DOHH2 (cell line): ENCODE measurements around the gene PAQR5.

Source experiments
- H3F3A ChIP-seq: fragments of 200-600 bp; sonication (generic), shearing (Covaris generic); 2 replicates; pipeline ENCODE4 v1.6.0; 2016; ENCODE audit warnings: antibody characterized with exemption, mild to moderate bottlenecking; ENCODE audit not compliant: control insufficient read depth, insufficient read depth
- H3K27ac ChIP-seq: fragments of 200-600 bp; sonication (generic); 2 replicates; pipeline ENCODE4 v1.5.1; 2014; ENCODE audit warnings: low read depth, mild to moderate bottlenecking, low read length, moderate library complexity
- H3K27me3 ChIP-seq: fragments of 200-600 bp; sonication (generic); 2 replicates; pipeline ENCODE4 v1.6.1; 2014; ENCODE audit warnings: mild to moderate bottlenecking, low read length, mixed read lengths; ENCODE audit not compliant: control insufficient read depth
- H3K36me3 ChIP-seq: fragments of 200-600 bp; sonication (generic); 2 replicates; pipeline ENCODE4 v1.6.1; 2014; ENCODE audit warnings: mild to moderate bottlenecking, low read length, moderate library complexity, mixed read lengths; ENCODE audit not compliant: control insufficient read depth
- H3K4me1 ChIP-seq: fragments of 200-600 bp; sonication (generic); 2 replicates; pipeline ENCODE4 v1.6.1; 2014; ENCODE audit warnings: mild to moderate bottlenecking, low read length, mixed read lengths; ENCODE audit not compliant: control insufficient read depth
- H3K4me2 ChIP-seq: fragments of 200-600 bp; sonication (generic); 2 replicates; pipeline ENCODE4 v1.6.0; 2014; ENCODE audit warnings: mild to moderate bottlenecking, low read length, moderate library complexity
- H3K4me3 ChIP-seq: fragments of 200-600 bp; sonication (generic); 2 replicates; pipeline ENCODE4 v1.5.1; 2014; ENCODE audit warnings: mild to moderate bottlenecking, low read length, mixed read lengths
- H3K79me2 ChIP-seq: fragments of 200-600 bp; sonication (generic); 2 replicates; pipeline ENCODE4 v1.6.1; 2014; ENCODE audit warnings: mild to moderate bottlenecking, low read length, mixed read lengths; ENCODE audit not compliant: control insufficient read depth
- H3K9me2 ChIP-seq: fragments of 200-600 bp; sonication (generic); replicated peaks from 2 replicates; pipeline ENCODE4 v1.6.1; 2014; ENCODE audit warnings: mild to moderate bottlenecking, low read length, mixed read lengths; ENCODE audit not compliant: control insufficient read depth
- H3K9me3 ChIP-seq: fragments of 200-600 bp; sonication (generic); 2 replicates; pipeline ENCODE4 v1.6.1; 2014; ENCODE audit warnings: antibody characterized with exemption, low read length, mixed read lengths; ENCODE audit not compliant: control insufficient read depth, insufficient read depth
- H4K20me1 ChIP-seq: fragments of 200-600 bp; sonication (generic); 2 replicates; pipeline ENCODE4 v1.6.0; 2014; ENCODE audit warnings: low read depth, mild to moderate bottlenecking, antibody characterized with exemption, low read length, moderate library complexity; ENCODE audit not compliant: control insufficient read depth, insufficient read depth
- CTCF ChIP-seq: fragments of 200-600 bp; sonication (generic); IDR thresholded peaks from one replicate; pipeline ENCODE4 v1.5.1; 2014; ENCODE audit warnings: antibody characterized with exemption, mild to moderate bottlenecking, low read depth, low read length; ENCODE audit not compliant: poor library complexity, severe bottlenecking
- EZH2phosphoT487 ChIP-seq: fragments of 200-600 bp; sonication (generic); IDR thresholded peaks from 2 replicates; pipeline ENCODE4 v1.6.1; 2017; ENCODE audit warnings: borderline replicate concordance, mild to moderate bottlenecking, antibody characterized with exemption, low read length, moderate library complexity, mixed read lengths

PAQR5 gene

GRCh38 chr15:69433831-69434230, 135.1 kb downstream of the PAQR5 start:
- no peaks in the 10 kb centered on the region for H3K27me3 ChIP-seq
- no peaks in the 10 kb centered on the region for H3K4me1 ChIP-seq
- H3K27ac ChIP-seq: no peak overlapping the region
- no peaks in the 10 kb centered on the region for H4K20me1 ChIP-seq
- H3K36me3 ChIP-seq: peaks cover 92% of the 10 kb centered on the region
- H3K79me2 ChIP-seq: peaks cover 3% of the 10 kb centered on the region; the same call in 1 of the 2 replicates
- H3K9me3 ChIP-seq: no peaks in the 10 kb centered on the region
- no peak overlapping the region for H3K4me2 ChIP-seq
- TF ChIP-seq EZH2phosphoT487 (no peak), CTCF (no peak)
- no peaks in the 10 kb centered on the region for H3F3A ChIP-seq
- no peak overlapping the region for H3K4me3 ChIP-seq
- no peaks in the 10 kb centered on the region for H3K9me2 ChIP-seq

GRCh38 chr15:69434238-69434637, 135.5 kb downstream of the PAQR5 start:
- H3K79me2 ChIP-seq: peaks cover 3% of the 10 kb centered on the region; the same call in 1 of the 2 replicates
- H3K27ac ChIP-seq: no peak overlapping the region
- TF ChIP-seq EZH2phosphoT487: no peak
- TF ChIP-seq CTCF: no peak
- no peaks in the 10 kb centered on the region for H3K9me2 ChIP-seq
- H3K27me3 ChIP-seq: no peaks in the 10 kb centered on the region
- no peak overlapping the region for H3K4me3 ChIP-seq
- H3K4me2 ChIP-seq: no peak overlapping the region
- no peaks in the 10 kb centered on the region for H4K20me1 ChIP-seq
- peaks cover 92% of the 10 kb centered on the region for H3K36me3 ChIP-seq
- H3K4me1 ChIP-seq: no peaks in the 10 kb centered on the region
- peaks cover 2% of the 10 kb centered on the region for H3F3A ChIP-seq
- H3K9me3 ChIP-seq: no peaks in the 10 kb centered on the region

GRCh38 chr15:69434679-69435078, 136.0 kb downstream of the PAQR5 start:
- Histone ChIP-seq H3K27me3 (no peaks in the 10 kb centered on the region), H3K4me2 (no peak overlapping the region), H3F3A (peaks cover 3% of the 10 kb centered on the region), H3K4me1 (no peaks in the 10 kb centered on the region), H3K79me2 (peaks cover 3% of the 10 kb centered on the region; the same call in 1 of the 2 replicates), H3K4me3 (no peak overlapping the region), H3K9me3 (no peaks in the 10 kb centered on the region), H3K9me2 (no peaks in the 10 kb centered on the region), H3K27ac (no peak overlapping the region), H3K36me3 (peaks cover 92% of the 10 kb centered on the region), H4K20me1 (no peaks in the 10 kb centered on the region; the same call in 1 of the 2 replicates)
- no peak for TF ChIP-seq EZH2phosphoT487
- TF ChIP-seq CTCF: no peak

- no peak for TF ChIP-seq CTCF
- no peak for TF ChIP-seq EZH2phosphoT487
- Histone ChIP-seq H3F3A (peaks cover 3% of the 10 kb centered on the region), H3K4me2 (no peak overlapping the region), H3K9me2 (no peaks in the 10 kb centered on the region), H3K27me3 (no peaks in the 10 kb centered on the region), H3K4me1 (no peaks in the 10 kb centered on the region), H4K20me1 (no peaks in the 10 kb centered on the region; the same call in 1 of the 2 replicates), H3K4me3 (no peak overlapping the region), H3K79me2 (no peaks in the 10 kb centered on the region), H3K9me3 (no peaks in the 10 kb centered on the region), H3K36me3 (peaks cover 89% of the 10 kb centered on the region), H3K27ac (no peak overlapping the region)
Measured at GRCh38 chr15:69435985-69436384, 137.3 kb downstream of the PAQR5 start.
